ENCODE data around the gene TEAD1.

The TEAD1 gene

DNA sequence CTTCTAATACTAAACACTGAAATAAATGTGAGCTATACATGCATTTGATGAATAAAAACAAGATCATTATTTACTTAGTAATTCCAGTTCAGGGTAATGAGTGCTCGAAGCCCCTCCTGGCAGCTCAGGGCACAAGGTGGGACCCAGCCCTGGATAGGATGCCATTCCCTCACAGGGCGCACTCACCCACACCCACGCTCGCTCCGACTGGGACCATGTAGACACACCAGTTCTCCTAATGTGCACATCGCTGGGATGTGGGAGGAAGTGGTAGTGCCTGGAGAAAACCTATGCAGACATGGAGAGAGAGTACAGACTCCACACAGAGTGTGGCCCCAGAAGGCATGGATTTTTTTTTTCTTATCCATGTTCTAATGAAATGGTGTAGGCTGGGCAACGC is 290.4 kb downstream of the TEAD1 start:
- no peak for DNase-seq

- no peak for DNase-seq
Observed at GRCh38 chr11:12966002-12966401, 291.8 kb downstream of the TEAD1 start.

DNA sequence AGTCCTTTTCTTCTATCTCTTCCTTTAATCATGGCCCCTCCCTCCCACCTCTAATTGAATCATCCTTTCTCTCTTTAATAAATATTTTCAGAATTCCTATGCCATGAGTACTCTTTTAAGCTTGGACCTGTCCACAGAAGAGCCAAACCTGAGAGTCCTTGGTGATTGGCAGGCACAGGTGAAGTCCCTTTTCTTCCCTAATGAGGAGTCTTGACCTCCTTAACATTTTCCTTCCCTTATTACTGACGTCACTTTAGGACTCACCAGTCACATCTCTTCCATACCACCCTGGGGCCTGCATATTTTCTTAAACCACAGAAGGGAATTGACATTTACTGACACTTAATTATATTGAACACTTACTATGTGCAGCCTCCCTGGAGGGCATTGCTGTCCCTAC is 293.9 kb downstream of the TEAD1 start:
- no peak for DNase-seq

- DNase-seq, result no peak
Observed at GRCh38 chr11:12968826-12969225, 294.6 kb downstream of the TEAD1 start.

DNA sequence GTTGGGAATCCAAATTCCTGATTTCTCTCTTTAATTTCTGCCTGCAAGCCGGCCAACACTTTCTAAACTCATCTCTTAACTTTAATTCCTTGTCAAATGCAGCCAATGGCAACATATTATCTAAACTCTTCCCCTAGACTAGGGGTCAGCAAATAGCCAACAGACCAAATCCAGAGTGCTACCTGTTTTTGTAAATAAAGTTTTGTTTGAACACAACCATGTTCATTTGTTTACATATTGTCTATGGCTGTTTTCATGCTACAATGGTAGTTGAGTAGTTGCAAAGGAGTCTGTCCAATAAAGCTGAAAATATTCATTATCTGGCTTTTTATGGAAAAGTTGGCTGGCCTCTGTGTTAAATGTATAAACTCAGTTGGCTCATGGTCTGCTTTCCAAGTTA is 297.7 kb downstream of the TEAD1 start:
- DNase-seq, result no peak

- no peak for DNase-seq
Observed at GRCh38 chr11:12973528-12974181, 299.4 kb downstream of the TEAD1 start.

DNA sequence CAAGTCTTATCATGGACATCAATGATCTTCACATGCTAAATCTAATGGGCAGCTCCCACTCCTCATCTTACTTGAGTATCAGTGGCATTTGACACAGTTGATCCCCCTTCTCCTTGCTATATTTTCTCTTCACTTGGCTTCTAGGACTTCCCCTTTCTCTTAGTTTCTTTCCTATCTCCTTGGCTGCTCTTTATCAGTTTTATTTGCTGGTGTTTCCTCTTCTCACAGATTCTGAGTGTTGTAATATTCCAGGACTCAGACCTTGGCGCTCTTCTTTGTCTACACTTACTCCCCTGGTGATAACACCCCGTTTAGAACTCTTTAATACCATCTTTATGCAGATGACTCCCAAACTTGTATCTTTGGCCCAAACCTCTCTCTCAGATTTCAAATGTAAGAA is 301.0 kb downstream of the TEAD1 start:
- DNase-seq, result no peak

GRCh38 chr11:12979928-12980689 is 305.9 kb downstream of the TEAD1 start:
- DNase-seq, result peak; percentile 71 to 87

DNA sequence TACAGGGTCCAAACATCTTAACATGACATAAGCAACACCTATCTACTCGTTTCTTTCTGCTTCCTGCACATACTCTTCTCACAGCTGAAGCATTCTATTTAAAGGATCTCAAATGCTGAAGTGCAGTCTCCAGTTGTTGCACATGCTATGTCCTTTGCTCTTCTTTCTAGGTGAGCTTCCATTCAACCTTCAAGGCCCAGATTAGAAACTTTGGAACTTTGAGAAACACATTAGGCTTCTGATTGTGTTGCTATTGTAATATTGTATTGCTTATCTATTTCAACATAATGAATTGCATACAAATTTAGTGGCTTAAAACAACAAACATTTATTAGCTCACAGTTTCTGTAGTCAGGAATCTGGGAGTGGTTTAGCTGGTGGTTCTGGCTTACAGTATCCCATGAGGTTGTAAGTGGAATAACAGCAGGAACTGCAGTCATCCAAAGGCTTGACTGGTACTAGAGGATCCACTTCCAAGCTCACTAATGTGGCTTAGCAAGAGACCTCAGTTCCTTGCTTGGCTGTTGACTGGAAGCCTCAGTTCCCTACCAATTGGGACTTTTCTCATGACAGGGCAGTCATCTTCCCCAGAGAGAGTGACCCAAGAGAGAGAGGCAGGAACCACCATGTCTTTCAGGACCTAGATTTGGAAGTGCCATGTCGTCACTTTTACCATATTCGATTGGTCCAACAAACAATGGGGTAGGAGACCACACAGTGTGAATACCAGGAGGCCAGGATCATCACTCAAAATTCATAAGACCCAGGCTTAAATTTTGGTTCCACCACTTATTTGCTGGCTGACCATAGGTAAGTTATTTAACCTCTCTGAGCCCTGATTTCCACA is 307.7 kb downstream of the TEAD1 start:
- DNase-seq, result no peak

DNA sequence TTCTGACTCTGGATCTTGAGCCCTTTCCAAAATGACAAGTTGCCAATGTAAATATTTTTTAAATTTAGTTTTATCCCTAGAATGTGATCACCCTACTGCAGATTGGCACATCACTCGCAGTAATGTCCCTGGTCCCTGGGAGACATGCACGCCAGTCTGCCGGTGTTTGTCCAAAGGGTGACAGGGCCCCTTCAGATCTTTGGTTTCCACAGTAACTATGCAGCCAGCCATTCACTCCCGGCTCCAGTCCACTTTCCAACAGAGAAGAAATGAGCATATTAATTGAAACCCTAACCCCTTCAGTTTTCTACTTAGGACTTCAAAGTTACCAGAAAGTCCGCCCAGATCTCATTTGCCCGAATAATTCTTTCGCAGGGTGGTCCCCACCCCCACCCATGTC is 309.1 kb downstream of the TEAD1 start:
- DNase-seq, result no peak

- no peak for DNase-seq
Observed at GRCh38 chr11:12986194-12986898, 312.1 kb downstream of the TEAD1 start.

- peak in 1 of 2 experiments; percentile 19 for DNase-seq
Observed at GRCh38 chr11:12989428-12990161, 315.4 kb downstream of the TEAD1 start.

GRCh38 chr11:12990162-12990480 is 315.9 kb downstream of the TEAD1 start:
- no peak for DNase-seq

GRCh38 chr11:12991426-12991825 is 317.2 kb downstream of the TEAD1 start:
- DNase-seq, result no peak

DNA sequence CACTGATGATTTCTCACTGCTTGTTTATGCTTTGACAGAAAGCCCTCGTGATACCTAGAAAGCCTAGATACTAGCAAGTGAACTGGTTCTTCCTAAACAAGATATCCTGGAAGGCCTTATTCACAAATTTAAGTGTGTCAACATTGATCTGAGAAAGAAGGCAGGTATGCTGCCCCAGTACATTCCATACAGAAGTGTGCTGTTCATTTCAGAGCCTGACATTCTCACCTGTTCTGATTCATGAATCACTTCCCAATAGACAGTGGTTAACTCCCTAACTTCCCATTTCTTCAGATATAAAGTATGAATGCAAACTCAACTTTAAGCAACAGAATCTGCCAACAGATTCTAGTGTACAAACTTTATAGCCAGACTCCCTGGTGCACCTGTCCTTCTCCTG is 319.4 kb downstream of the TEAD1 start:
- no peak for DNase-seq

All from NCI-H187 (cell line).